HG02588 (cell line): ENCODE results near the gene TMEM63B.
"Not testable (repeated sequence)": the region's sequence is repeated elsewhere in the genome, so short reads cannot be mapped to it uniquely, and the experiment has no call there.

ENCODE experiments used
- ATAC-seq: cut with Tn5 transposase; IDR thresholded peaks from one replicate; pipeline ENCODE4 v1.9.1; 2021; ENCODE audit warnings: mild to moderate bottlenecking, moderate library complexity; ENCODE audit not compliant: unreplicated experiment

The TMEM63B gene

GRCh38 chr6:44167567-44167966 lies 40.2 kb downstream of the TMEM63B start:
- no peak for ATAC-seq

GRCh38 chr6:44169154-44169553 lies 41.8 kb downstream of the TMEM63B start:
- ATAC-seq, result no peak

- ATAC-seq, result no peak
These were observed 42.7 kb downstream of the TMEM63B start for GRCh38 chr6:44169886-44170570.

- no peak for ATAC-seq
These were observed 44.7 kb downstream of the TMEM63B start for GRCh38 chr6:44171899-44172546.

- no peak for ATAC-seq
These were observed 45.6 kb downstream of the TMEM63B start for GRCh38 chr6:44172731-44173500.

- ATAC-seq, result no peak
These were observed 48.9 kb downstream of the TMEM63B start for GRCh38 chr6:44176130-44176761.

- no peak for ATAC-seq
These were observed 49.6 kb downstream of the TMEM63B start for GRCh38 chr6:44176762-44177509.

GRCh38 chr6:44177691-44178423 lies 50.5 kb downstream of the TMEM63B start:
- no peak for ATAC-seq

GRCh38 chr6:44178424-44179071 lies 51.2 kb downstream of the TMEM63B start:
- ATAC-seq, result no peak

- no peak for ATAC-seq
These were observed 51.8 kb downstream of the TMEM63B start for GRCh38 chr6:44179072-44179536.

GRCh38 chr6:44179648-44180047 lies 52.3 kb downstream of the TMEM63B start:
- no peak for ATAC-seq

GRCh38 chr6:44180406-44180805 lies 53.1 kb downstream of the TMEM63B start:
- no peak for ATAC-seq

- no peak for ATAC-seq
These were observed 53.5 kb downstream of the TMEM63B start for GRCh38 chr6:44180886-44181285.

- not testable (repeated sequence) for ATAC-seq
These were observed 54.4 kb downstream of the TMEM63B start for GRCh38 chr6:44181784-44182183.

GRCh38 chr6:44182911-44183390 lies 55.6 kb downstream of the TMEM63B start:
- ATAC-seq, result no peak

- no peak for ATAC-seq
These were observed 56.4 kb downstream of the TMEM63B start for GRCh38 chr6:44183783-44184182.

- not testable (repeated sequence) for ATAC-seq
These were observed 58.0 kb downstream of the TMEM63B start for GRCh38 chr6:44185356-44185755.

- no peak for ATAC-seq
These were observed 58.7 kb downstream of the TMEM63B start for GRCh38 chr6:44185953-44186634.

- ATAC-seq, result no peak
These were observed 59.3 kb downstream of the TMEM63B start for GRCh38 chr6:44186635-44187025.
